ENCODE measurements around the gene COL27A1. TPM values are rescaled to one million over a fixed set of nuclear protein-coding genes. Genes with fewer than 3 reads are reported as not detected.
A peak's percentile ranks its signal among the peaks of the same experiment; 100 is the strongest.

Gene COL27A1
- polyA plus RNA-seq, 10 donors: 23.5 to 47.3 (median 33.0) TPM

DNA sequence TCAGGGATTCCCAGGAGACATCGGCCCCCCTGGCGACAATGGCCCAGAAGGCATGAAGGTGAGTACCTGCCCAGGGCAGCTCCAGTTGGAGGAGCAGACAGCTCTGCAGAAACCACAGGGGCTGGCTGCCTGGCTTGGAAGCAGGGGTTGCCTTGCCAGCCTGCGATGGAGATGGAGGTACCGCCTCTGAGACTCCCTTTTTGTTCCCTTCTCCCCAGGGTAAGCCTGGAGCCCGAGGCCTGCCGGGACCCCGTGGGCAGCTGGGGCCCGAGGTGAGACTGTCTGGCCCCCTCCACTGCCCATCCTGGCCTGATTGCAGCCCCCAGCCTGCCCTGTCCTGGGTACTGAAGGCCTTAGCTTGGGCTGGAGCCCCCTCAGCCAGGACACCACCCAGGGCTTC lies 84.9 kb downstream of the COL27A1 start:
- no peak for DNase-seq

DNA sequence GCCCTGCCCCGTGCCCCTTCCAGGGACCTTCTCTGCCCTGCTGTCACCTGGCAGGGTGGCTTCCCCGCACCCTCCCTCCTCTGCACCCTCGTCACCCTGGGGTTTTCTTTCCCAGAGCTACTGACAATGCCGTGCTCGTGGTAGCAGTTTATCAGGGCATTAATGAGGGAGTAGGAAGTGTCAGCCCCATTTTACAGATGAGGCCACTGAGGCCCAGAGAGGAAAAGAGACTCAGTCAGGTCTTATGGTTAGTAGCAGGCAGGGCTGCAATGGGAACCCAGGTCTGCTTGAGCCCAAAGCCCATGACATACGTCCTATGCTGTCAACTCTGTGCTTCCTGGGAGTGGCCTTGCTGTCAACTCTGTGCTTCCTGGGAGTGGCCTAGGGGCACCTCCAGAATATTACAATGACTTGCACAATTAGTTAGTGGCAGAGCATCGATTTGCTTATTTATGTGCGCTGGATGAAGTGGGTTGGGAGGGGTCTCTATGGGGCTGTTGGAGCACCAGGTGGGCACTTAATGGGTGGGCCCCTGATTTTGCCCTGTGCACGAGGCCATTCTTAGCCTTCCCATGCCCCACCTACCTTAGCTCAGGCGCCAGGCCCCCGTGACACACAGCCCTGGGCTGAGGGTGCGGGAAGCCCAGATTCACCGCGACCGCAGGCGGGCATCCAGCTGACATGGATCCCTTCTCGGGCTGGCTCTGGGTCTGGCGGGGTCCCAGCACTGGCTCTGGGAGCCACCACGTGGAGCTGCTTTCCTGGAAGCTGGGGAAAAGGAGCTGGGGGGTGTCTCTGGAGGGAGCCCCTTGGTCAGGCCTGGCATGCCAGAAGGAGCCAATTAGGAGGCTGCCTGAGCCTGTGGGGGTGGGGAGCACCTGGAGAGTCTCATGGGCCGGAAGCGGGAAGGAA lies 85.6 kb downstream of the COL27A1 start:
- DNase-seq: no peak

DNA sequence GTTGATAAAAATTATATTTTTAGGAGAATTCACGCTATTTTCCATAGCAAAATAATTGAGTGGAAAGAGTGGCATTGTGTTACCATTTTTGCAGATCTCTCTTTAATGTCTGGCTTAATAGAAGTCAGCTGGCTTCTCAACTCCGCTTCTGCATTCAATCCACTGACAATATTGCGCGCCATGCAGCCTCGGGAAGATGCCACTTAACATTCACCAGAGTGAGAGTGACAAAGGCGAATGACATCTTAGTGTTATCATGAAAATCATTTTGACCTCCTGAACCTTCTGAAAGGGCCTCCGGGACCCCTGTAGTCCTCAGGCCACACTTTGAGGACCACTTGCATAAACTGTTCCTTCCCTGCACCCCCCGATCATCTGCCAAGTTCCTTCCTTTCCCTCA lies 87.5 kb downstream of the COL27A1 start:
- DNase-seq: no peak

DNA sequence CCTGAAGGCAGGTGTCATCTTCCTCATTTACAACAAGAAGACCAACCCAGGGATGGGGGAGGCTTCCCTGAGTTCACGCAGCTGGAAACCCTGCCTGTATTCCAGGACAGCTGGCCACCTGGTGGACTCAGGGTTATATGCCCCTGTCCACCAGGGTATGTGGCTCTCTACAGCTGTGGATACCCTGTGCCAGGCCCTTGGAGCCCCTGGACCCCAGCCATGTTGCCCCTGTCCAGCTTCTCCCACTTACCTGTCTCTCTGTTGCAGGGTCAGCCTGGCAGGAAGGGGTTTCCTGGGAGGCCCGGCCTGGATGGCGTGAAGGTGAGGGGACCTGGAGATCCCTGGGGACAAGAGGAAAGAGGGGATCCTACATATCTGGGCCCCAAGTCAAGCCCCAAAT lies 87.9 kb downstream of the COL27A1 start:
- DNase-seq: no peak

DNA sequence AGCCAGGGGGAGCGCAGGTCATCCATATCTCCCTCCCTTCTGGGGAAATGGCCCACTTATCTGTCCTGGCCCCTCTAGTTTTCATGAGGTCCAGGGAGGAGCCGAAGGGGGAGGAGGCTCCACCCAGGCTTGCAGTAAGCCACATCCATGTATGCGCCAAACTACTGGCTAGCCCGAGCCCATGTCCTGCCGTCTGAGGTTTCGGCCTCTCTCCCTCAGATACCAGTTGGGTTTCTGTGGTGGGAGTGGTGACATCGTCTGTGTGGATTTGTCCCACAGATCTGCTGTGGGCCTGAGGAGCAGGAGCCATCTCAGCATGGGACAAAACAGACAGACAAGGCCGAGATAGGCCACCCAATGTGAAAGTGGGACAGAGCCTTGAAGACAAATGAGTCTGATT lies 89.2 kb downstream of the COL27A1 start:
- no peak for DNase-seq

DNA sequence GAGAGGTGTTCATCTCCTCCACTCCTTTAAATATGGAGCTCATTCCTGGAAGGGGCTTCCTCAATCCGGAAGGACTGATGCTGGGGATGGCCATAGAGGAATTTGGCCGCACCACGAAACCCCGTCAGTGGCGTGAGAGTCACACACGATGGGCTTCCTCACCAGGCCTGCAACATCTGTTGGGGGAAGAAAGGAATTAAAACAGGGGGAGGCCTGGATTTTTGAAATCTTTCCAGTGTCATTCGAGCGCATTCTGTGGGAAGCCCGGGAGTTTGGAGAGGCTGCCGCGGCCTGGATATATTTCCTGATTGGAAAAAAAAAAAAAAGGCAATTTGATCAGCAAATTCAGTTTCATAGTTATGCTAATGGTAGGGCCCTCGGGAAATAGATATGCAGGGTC lies 91.2 kb downstream of the COL27A1 start:
- DNase-seq: peak; percentile 70 to 80 (median 79)

DNA sequence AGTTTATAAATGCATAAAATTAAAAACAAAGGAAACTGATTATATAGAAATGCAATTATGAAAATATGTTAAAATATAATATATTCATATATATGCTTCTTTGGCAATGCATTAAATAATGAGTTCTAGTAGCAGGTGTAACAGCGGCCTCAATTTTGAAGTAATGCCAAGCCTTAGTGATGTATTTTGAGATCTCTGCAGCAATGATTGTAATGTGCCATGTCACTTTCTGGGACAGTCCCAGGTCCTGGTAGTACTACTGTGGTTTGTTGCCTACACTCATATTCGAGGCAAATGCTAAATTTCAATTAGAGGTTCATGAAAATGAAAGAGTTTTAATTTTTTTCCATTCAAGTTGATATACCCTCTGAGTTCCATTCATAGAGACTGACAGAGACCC lies 91.7 kb downstream of the COL27A1 start:
- DNase-seq: no peak

DNA sequence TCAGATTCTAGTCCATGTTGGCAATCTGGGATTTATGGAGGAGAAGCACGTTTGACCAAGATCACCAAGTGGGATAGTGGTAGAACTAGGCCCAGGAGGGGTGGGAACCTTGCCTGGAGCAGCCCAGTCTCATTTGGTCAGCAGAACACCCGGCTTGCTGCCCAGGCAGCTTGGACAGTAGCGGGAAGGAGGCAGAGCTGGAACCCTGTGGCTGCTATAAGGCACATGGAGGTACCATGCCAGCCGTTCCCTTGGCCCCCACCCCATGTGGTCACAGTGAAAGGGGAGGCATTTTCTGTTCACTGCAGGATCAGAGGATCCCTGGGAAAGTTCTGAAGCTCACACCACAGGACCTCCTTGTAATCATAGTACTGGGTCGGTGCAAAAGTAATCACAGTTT lies 92.2 kb downstream of the COL27A1 start:
- no peak for DNase-seq

DNA sequence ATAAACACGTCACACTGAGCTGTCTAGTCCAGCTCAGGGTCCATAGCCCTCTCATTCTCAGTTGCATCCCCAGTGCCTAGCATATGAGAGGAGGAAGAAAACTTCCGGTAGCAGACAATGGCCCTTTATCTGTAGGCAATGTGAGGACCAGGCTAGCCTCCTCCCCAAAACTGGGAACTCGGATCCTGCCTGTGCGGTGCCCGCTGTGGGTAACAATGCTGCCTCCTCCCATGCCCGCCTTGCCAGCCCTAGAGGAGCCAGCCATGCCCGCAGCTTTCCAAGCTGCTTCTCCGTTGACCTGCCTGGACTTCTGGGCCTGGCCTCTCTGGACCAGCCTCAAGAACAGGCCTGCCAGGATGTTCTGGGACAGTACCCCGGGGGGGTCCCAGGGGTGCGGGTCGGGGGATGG lies 93.0 kb downstream of the COL27A1 start:
- DNase-seq: no peak

DNA sequence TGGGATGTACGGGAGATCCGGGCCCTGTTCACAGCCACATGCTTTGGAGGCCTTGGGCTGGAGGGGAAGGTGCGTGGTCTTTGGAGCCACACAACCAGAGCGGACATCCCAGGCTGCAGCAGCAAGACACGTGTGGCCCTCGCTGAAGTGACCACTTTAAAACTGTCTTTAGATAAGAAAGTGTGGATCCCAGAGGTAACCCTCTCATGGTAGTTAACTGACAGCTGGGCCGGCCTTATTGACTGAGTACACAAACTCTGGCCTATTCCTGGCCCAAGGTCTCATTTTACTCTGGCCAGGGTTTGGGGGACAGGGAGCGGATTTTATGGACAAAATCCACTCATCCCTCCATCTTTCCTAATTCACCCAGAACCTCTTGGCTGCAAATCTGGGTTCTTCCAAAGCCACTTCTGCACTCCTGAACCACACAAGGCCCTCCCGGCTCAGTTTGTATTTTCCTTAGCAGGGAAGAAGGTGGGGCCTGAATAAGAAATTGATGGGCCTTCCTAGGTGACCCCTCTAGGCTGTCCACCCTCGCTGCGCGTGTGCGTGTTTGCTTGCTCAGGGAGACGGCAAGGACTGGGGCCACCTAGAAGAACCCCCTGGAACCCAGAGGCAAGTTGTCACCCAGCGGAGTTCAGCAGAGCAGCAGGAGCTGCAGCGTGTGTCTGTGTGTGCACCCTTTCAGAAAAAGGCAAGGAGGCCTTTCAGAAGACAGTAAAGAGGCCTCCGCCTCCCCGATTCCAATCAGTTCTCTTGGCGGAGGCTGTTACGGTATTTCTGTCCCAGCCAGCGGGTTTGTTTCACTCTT lies 94.3 kb downstream of the COL27A1 start:
- no peak for DNase-seq

DNA sequence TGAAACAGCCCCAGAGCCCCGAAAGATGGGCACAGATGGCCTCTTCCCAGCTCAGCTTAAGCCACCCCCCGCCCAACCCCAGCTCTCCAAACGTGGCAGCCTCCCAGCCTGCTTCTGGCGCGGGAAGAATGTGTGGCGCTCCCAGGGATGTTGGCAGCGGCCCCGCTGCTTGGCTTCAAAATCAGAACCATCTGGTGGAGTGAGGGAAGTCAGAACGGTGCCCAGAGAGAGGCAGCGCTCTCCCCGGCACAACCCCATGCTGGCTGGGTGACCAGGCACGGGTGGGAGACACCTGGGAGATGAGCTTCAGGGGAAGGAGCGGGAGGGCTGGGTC lies 94.9 kb downstream of the COL27A1 start:
- peak; percentile 88 to 93 (median 92) for DNase-seq

DNA sequence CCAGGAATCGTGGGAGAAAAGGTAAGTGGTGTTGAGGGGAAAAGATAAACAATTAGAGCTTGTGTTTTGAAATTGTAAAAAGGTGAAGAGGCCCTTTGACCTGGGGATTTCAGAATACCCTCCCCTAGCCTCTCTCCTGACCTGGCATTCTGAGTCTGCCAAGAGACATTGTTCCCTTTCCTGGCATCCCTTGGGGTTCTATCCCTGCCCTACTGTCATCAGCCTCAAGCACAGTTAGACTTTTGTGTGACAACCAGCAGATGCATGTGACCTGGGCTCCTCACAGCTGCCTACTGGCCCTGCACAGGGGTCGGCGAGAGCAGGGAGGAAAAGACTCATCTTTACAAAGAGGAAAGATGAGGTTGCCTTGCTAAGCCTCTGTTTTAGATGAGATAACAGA lies 95.3 kb downstream of the COL27A1 start:
- DNase-seq: no peak

DNA sequence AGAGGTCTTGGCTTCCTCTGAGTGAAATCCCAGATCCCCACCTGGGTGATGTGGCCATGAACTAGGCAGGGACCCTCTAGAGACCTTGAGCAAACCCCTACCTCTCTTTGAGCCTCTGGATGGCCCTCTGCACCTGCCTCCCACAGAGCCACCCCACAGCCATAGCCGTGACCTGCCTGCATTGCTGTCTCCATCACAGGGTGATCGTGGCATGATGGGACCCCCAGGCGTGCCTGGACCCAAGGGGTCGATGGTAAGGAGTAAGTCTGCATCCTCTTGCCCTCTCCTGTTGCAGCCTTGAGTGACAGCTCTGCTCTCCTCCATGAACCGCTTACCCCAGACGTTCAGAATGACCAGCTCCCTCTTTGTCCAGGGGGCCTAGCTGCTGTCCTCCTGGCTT lies 97.1 kb downstream of the COL27A1 start:
- DNase-seq: no peak

DNA sequence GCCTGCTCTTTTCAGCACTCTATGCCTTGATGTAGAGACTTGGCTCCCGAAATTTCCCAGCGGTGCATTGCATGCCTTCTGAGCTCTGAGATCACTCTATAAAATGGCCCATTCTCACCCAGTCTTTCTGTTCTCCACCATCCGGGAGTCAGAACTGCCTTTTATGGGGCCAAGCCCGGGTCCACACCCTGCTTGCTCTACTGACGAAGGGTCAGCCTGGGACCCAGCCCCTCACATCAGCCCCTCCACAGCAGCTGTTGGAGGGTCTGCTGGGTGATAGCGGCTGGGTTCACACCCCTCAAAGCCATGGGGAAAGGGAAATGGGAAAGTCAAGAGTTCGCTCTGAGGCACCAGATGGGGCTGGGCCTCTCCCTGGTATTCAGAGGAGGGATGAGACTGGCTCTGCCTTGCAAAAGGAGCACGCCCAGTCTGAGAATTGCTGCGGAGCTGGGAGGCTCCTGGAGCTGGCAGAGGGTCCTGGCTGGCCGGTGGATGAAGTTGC lies 101.5 kb downstream of the COL27A1 start:
- peak in 2 of 3 donors; percentile 34 to 73 for DNase-seq

DNA sequence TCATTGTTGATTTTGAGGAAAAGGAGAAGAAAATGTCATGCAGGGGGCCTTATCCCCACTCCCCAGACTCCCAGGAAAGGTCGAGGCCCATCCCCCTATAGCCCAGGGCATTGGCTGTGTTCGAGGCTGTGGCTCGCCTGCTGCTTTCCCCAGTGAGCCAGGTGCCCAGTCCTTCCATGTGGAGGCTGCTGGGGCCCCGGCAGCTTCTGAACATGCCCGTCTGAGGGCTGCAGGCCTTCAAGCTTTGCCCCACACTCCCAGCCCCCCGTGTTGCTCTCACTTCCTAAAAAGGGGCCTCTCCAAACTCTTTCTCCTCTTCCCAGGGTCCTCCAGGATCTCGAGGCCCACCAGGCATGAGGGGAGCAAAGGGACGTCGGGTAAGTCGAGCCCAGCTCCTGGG lies 102.9 kb downstream of the COL27A1 start:
- no peak for DNase-seq

DNA sequence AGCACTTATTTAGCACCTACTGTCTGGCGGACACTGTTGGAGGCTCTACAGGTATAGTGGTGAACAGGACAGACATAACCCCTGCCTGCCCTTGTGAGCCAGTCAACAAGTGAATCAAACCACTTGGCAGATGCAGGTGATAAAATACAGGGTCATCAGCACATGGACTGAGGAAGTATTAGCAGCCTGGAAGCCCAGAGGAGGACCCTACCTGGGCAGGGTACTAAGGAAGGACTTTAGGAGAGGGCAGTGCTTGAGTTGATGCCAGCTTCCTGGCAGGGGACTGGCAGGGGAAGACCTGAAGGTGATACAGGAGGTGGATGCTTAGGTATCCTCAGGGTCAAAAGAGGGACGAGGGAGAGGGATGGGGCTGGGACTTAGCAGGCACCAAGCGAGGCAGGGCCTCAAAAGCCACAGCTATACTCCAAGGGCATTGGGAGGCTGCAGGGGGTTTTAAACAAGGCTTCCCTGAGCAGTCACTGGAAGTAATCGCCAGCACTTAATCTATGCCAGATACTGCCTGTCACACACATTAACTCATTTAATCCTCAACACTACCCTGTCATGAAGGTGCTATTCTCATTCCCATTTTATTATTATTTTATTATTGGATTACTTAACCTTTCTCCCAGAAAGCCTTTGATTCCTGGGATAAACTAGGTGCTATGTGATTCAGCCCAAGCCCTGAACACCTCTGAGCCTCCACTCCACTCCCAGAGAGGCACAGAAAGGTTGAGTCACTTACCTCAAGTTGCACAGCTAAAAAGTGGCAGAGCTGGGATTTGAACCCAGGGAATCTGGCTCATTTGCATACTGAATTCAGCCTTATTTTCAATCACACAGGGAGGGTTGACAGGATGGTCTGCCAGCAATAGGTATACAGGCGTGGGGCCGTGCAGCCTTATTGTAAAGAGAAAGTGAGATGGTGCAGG lies 103.8 kb downstream of the COL27A1 start:
- DNase-seq: no peak

DNA sequence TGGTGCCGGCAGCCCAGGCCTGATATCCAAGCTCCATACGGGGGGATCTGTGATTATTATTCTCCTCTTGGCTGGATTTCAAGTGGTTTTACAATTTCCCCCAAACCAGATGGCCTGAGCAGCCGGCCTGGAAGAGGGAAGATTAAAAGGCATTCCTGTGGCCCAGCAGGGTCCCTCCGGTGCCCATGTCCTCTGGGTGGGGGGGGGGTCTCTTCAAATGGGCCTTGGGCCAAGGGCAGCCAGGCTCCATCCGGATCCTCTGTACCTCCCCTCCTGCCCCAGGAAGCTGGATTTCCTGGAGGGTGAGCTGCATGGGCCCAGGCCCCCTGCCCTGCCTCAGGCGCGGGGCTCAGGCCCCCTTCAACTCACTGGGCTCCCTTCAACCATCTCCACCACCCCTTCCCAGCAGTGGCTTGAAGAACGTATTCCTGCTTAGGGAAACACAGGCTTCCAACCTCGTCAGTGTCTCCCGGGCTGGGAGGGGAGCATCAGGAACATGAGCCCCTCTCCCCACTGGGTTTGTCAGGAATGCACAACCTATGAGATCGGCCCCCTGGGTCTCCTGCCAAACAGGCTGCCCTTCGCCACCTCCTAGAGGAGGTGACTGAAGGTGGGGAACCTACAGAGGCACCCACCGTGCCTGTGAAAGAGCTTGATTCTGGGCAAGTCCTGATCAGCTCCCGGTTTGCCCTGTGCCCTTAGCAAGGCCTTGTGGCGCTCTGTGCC lies 104.6 kb downstream of the COL27A1 start:
- DNase-seq: no peak

DNA sequence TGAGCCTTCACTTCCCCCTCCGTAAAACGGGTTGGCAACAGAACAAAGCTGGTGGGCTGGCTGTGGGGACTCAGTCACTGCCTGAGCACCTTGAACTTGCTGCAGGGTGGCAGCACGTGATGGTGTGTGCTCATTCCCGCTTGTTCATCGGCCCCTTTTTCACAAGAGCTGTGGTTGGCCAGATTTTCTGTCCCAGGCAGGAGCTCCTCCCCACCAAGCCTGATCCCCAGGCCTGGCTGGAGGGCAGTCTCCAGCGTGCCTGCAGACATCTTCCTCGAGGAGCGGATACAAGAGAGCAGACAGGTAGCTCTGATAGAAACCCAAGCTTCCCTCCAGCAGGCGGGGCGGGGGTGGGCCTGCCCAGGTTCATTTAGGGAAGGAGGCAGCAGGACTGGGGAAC lies 105.7 kb downstream of the COL27A1 start:
- DNase-seq: no peak

DNA sequence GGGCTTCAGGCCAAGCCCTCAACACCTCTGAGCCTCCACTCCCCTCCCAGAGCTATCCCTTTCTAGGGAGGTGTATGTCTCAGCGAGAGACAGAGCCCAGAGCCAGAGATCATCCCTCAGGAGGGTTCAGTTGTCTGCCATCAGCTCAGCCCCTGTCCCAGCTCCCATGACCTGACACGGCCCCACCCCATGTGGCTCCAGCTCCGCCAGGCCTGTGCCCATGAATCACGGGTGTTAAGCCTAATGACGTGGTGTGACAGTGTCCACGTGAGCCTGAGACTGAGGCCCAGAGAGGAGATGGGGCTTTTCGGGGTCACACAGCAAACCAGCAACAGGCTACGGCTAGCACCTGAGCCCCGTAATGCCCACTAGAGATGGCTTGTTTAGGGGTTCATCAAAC lies 106.7 kb downstream of the COL27A1 start:
- no peak for DNase-seq

DNA sequence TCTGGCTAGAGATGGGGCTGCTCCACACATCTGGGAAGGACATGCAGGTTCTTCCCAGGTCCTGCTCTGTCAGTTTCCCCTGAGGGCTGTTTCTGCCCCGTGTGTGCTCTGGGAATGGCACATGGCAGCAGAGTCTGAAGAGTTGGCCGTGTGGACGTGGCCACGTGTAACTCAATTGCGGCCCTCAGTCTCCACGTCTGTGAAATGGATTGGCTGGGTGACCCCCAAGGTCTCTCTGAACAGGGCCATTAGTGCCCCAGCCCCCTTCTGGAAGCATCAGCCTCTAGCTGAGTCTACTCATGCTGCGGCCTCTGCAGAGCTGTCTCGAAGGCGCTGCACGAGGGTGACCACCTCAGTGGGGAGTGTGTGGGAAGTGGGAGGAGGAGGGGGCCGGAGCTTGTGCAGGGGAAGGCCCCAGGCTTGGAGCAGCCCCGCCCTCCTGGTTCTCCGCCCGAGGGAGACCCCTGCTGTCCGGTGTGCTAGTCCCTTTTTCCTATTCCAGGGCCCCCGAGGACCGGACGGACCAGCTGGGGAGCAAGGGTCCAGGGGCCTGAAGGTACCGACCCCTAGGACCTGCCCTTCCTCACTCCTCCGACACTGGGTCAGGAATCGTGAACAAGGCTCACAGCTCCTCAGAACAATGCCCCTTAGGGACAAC lies 108.6 kb downstream of the COL27A1 start:
- peak in 1 of 3 donors; percentile 72 for DNase-seq
